ENCODE results near the gene SHISA6. TPM values are rescaled to one million over a fixed set of nuclear protein-coding genes. Genes with fewer than 3 reads are reported as not detected.
"Not testable (repeated sequence)": the region's sequence is repeated elsewhere in the genome, so short reads cannot be mapped to it uniquely, and the experiment has no call there.

The SHISA6 gene
- total RNA-seq, 4 donors from 2014 or later = 0.13 to 8.8 (median 0.32) TPM

GRCh38 chr17:11300201-11300600 lies 59.2 kb downstream of the SHISA6 start:
- ATAC-seq (ENCODE audit: low FRiP score) = no peak

GRCh38 chr17:11300738-11301137 lies 59.7 kb downstream of the SHISA6 start:
- no peak for DNase-seq (ENCODE audit: low spot score)
- ATAC-seq (ENCODE audit: low FRiP score) = no peak
- TF ChIP-seq, protein P1, sequence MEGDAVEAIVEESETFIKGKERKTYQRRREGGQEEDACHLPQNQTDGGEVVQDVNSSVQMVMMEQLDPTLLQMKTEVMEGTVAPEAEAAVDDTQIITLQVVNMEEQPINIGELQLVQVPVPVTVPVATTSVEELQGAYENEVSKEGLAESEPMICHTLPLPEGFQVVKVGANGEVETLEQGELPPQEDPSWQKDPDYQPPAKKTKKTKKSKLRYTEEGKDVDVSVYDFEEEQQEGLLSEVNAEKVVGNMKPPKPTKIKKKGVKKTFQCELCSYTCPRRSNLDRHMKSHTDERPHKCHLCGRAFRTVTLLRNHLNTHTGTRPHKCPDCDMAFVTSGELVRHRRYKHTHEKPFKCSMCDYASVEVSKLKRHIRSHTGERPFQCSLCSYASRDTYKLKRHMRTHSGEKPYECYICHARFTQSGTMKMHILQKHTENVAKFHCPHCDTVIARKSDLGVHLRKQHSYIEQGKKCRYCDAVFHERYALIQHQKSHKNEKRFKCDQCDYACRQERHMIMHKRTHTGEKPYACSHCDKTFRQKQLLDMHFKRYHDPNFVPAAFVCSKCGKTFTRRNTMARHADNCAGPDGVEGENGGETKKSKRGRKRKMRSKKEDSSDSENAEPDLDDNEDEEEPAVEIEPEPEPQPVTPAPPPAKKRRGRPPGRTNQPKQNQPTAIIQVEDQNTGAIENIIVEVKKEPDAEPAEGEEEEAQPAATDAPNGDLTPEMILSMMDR (IDR thresholded peaks at IDR 0.05) = no peak

More at GRCh38 chr17:11300201-11300600, 59.2 kb downstream of the SHISA6 start:
- TF ChIP-seq, protein P1 (IDR thresholded peaks at IDR 0.05) = no peak
- no peak for DNase-seq (ENCODE audit: low spot score)

GRCh38 chr17:11301874-11302273 lies 60.9 kb downstream of the SHISA6 start:
- not testable (repeated sequence) for DNase-seq (ENCODE audit: low spot score); ATAC-seq (ENCODE audit: low FRiP score)

DNA sequence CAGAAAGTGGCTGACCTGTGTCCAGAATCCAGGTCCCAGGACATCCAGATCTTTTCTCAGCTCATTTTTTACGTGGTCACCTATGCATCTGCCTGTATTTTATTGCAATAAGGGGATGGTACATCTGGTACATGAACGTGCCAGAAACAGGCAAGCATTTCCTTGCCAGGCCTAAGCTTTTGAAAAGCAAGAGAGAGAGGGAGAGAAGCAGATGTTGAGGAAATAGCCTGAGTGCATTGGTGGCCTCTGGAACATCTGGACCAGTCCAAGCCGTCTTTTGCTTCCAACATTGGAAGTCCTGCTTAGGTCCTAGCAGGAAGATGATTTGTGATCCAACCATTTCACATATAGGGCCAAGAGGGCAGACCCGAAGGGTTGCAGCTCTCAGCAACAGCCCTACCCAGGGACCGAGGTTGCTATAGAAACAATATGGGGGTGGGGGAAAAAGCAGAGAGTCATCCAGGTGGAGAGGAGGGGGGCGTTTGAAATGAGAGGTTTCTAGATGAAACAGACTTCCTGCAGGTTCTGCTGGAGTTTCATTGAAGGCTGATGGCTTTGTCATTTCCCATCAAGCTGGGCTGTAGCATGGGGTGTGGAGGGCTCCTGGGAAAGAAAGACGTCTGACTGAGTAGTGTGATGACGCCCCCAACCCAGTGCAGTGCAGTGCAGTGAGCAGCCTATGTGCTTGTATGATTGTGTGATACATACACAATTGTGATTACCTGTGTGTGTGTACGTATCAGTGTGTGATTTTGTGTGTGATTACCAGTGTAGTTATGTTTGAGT lies 61.6 kb downstream of the SHISA6 start:
- DNase-seq (ENCODE audit: low spot score) (no peak), ATAC-seq (ENCODE audit: low FRiP score) (no peak)
- TF ChIP-seq, protein P1 (IDR thresholded peaks at IDR 0.05) = no peak

- no peak for DNase-seq (ENCODE audit: low spot score)
- TF ChIP-seq, protein P1 (IDR thresholded peaks at IDR 0.05) = no peak
- ATAC-seq (ENCODE audit: low FRiP score) = no peak
Observed at GRCh38 chr17:11303773-11304394, 62.9 kb downstream of the SHISA6 start.

- TF ChIP-seq, protein P1 (IDR thresholded peaks at IDR 0.05) = no peak
- DNase-seq (ENCODE audit: low spot score) = no peak
- ATAC-seq (ENCODE audit: low FRiP score) = no peak
Observed at GRCh38 chr17:11304568-11304967, 63.6 kb downstream of the SHISA6 start.

- TF ChIP-seq, protein P1 (IDR thresholded peaks at IDR 0.05) = no peak
- ATAC-seq (ENCODE audit: low FRiP score) (no peak), DNase-seq (ENCODE audit: low spot score) (no peak)
Observed at GRCh38 chr17:11305524-11305923, 64.5 kb downstream of the SHISA6 start.
